ENCODE results near the gene POLR1H. TPM values are rescaled to one million over a fixed set of nuclear protein-coding genes. Genes with fewer than 3 reads are reported as not detected.
A peak's percentile ranks its signal among the peaks of the same experiment; 100 is the strongest.
"Not testable (repeated sequence)": the region's sequence is repeated elsewhere in the genome, so short reads cannot be mapped to it uniquely, and the experiment has no call there.

The POLR1H gene, protein sequence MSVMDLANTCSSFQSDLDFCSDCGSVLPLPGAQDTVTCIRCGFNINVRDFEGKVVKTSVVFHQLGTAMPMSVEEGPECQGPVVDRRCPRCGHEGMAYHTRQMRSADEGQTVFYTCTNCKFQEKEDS
- 10 to 100 TPM in 11 of 12 donors, not detected in 1; 17.4 to 30.2 (median 21.6) TPM for polyA plus RNA-seq (ENCODE audit: insufficient read length in 12 of 12)
- long read RNA-seq, donor 1, transcript ZNRD1-202 (5 exons, 743 nt): minor isoform, 11 of 39 reads
- long read RNA-seq, donor 1, transcript ZNRD1-201 (4 exons, 864 nt): major isoform, 21 of 39 reads
- long read RNA-seq, donor 1, partial matches to known transcripts: 0 of 39 reads
- long read RNA-seq, donor 1, other reads (novel, unspliced or antisense): 0 of 39 reads
- long read RNA-seq, donor 2, transcript ZNRD1-202 (5 exons, 743 nt): minor isoform, 7 of 18 reads
- long read RNA-seq, donor 2, transcript ZNRD1-201 (4 exons, 864 nt): major isoform, 11 of 18 reads
- long read RNA-seq, donor 2, partial matches to known transcripts: 0 of 18 reads
- long read RNA-seq, donor 2, other reads (novel, unspliced or antisense): 0 of 18 reads
- long read RNA-seq, donor 3, transcript ZNRD1-201 (4 exons, 864 nt): major isoform, 6 of 16 reads
- long read RNA-seq, donor 3, transcript ZNRD1-202 (5 exons, 743 nt): major isoform, 6 of 16 reads
- long read RNA-seq, donor 3, partial matches to known transcripts: 0 of 16 reads
- long read RNA-seq, donor 3, other reads (novel, unspliced or antisense): 0 of 16 reads
- long read RNA-seq, donor 4, partial matches to known transcripts: 0 of 7 reads
- long read RNA-seq, donor 4, other reads (novel, unspliced or antisense): 0 of 7 reads
- long read RNA-seq, donor 5, transcript ZNRD1-201 (4 exons, 864 nt): major isoform, 22 of 36 reads
- long read RNA-seq, donor 5, transcript ZNRD1-202 (5 exons, 743 nt): minor isoform, 9 of 36 reads
- long read RNA-seq, donor 5, partial matches to known transcripts: 0 of 36 reads
- long read RNA-seq, donor 5, other reads (novel, unspliced or antisense): 0 of 36 reads
- long read RNA-seq, donor 6, transcript ZNRD1-202 (5 exons, 743 nt): major isoform, 6 of 12 reads
- long read RNA-seq, donor 6, partial matches to known transcripts: 0 of 12 reads
- long read RNA-seq, donor 6, other reads (novel, unspliced or antisense): 0 of 12 reads
- long read RNA-seq, donor 7, transcript ZNRD1-201 (4 exons, 864 nt): major isoform, 10 of 13 reads
- long read RNA-seq, donor 7, partial matches to known transcripts: 0 of 13 reads
- long read RNA-seq, donor 7, other reads (novel, unspliced or antisense): 0 of 13 reads
- long read RNA-seq, donor 8, transcript ZNRD1-201 (4 exons, 864 nt): major isoform, 15 of 27 reads
- long read RNA-seq, donor 8, transcript ZNRD1-202 (5 exons, 743 nt): minor isoform, 7 of 27 reads
- long read RNA-seq, donor 8, partial matches to known transcripts: 0 of 27 reads
- long read RNA-seq, donor 8, other reads (novel, unspliced or antisense): 0 of 27 reads
- long read RNA-seq, donor 9, transcript ZNRD1-202 (5 exons, 743 nt): minor isoform, 6 of 19 reads
- long read RNA-seq, donor 9, transcript ZNRD1-201 (4 exons, 864 nt): major isoform, 10 of 19 reads
- long read RNA-seq, donor 9, partial matches to known transcripts: 0 of 19 reads
- long read RNA-seq, donor 9, other reads (novel, unspliced or antisense): 0 of 19 reads
- long read RNA-seq, donor 10, transcript ZNRD1-201 (4 exons, 864 nt): major isoform, 13 of 22 reads
- long read RNA-seq, donor 10, transcript ZNRD1-202 (5 exons, 743 nt): minor isoform, 7 of 22 reads
- long read RNA-seq, donor 10, partial matches to known transcripts: 0 of 22 reads
- long read RNA-seq, donor 10, other reads (novel, unspliced or antisense): 0 of 22 reads
- long read RNA-seq, donor 11, transcript ZNRD1-202 (5 exons, 743 nt): minor isoform, 7 of 27 reads
- long read RNA-seq, donor 11, transcript ZNRD1-201 (4 exons, 864 nt): major isoform, 17 of 27 reads
- long read RNA-seq, donor 11, partial matches to known transcripts: 0 of 27 reads
- long read RNA-seq, donor 11, other reads (novel, unspliced or antisense): 0 of 27 reads

DNA sequence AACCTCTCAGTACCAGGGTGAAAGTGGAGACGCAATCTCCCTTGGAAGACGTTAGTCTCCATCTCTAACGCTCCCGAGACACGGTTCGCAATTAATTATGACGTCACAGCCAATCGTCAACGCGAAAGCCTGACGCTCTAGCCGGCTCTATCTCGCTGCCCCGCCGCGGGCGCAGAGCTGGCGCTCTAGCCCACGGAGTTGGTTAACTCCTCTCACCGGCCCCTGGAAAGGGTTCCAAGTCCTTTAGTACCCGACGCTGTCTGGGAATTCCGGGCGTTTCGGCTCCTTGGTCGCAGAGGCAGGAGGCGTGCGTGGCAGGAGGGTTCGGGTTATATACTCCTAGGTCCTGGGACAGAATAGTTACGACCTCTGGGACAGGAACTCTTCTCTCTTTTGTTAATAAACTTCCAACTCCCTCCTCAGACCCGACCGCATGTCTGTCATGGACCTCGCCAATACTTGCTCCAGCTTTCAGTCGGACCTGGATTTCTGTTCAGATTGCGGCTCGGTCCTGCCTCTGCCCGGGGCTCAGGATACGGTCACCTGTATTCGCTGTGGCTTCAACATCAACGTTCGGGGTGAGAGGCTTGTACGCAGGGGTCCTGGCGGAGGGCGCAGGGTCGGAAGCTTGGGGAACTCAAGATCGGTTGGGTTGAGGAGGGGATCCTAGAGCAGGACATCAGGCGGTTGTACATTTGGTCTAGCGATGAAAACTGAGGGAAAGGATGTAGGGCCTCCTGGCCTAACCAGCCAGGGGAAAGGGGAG is at the start of gene POLR1H:
Gene POLR1H (plus strand): TSS at position 174 of the 766 bp plus-strand sequence. CDS start 260 bp downstream, at position 434.
- peak; percentile 96 for DNase-seq

DNA sequence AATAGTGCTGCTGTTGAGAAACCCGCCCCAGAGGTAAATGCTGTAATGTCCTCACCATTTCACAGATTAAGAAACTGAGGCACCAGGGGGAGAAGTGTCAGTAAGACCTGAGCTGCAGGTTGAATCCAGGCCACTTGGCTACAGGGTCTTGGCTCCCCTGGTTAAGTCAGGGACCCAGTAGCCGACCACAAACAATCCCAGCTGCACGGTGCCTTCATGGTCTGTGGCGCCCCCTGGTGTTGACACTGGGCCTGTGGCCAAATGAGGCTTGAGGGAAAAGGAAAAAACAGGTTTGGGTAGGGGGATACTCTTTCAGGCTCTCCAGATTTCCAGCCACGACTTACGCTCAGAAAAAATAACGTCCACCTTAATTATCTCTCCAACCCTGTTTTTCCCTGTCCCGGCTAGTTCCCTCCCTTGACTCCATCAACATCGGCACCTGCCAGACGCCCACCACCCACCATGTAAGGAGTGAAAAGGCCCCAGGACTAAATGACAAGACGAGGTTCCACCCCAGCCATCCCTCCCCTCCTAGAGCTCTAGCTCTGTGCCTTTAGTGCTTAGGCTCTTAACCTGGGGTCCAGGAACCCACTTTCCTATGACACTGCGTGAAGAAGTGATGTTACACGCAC is 47.7 kb upstream of the POLR1H start:
- peak; percentile 12 for DNase-seq

GRCh38 chr6:30019819-30020218 is 41.2 kb upstream of the POLR1H start:
- DNase-seq: no peak

DNA sequence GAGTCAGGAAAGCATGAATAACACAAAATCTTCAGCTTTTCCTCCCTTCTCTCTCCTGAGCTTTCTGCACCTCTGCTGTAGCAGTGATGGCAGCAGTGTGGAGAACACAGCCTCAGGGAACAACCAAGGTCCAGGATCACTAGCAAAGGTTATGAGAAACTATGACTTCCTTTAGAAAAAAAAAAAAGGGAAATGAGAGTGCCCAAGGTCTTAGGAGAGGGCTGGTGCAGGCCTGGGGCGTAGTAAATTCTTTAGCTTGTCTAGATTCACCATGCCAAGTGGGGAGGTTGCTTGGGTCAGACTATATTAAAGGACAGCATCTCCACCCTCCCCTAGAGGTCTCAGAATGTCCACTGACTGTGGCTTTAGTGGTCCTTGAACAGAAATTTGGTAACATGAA is 40.4 kb upstream of the POLR1H start:
- DNase-seq: no peak

GRCh38 chr6:30022189-30022588 is 38.9 kb upstream of the POLR1H start:
- DNase-seq: no peak

GRCh38 chr6:30022712-30023111 is 38.4 kb upstream of the POLR1H start:
- not testable (repeated sequence) for DNase-seq

GRCh38 chr6:30025186-30025585 is 35.9 kb upstream of the POLR1H start:
- DNase-seq: no peak

DNA sequence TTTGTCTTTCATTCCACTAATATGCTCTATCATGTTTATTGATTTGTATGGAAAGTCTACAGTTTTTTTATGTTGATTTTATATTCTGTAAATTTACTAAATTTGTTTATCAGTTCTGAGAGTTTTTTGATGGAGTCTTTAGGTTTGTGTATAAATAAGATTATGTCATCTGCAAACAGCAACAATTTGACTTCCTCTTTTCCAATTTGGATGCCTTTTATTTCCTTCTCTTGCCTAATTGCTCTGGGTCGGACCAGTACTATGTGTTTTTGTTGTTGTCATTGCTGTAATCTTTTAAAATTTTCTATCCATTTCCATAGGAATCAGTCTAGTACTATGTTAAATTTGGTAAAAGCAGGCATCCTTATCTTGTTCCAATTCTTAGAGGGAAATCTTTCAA is 31.5 kb upstream of the POLR1H start:
- DNase-seq: no peak

DNA sequence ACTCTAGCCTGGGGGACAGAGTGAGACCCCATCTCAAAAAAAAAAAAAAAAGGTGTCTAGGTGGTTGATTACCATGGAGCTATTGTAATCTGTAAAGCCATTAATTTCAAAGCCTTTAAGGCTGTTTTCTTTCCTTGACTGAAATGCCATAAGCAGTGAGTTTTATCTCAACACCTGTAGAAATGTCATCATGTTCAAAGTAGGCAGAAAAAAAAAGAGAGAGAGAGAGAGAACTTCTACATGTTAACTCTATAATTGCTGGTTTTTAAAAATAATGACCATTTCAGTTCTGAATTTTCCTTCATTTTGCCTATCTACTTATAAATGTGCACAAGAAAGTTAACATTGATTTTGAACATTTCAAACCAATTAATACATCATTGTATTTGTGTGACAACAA is 29.7 kb upstream of the POLR1H start:
- no peak for DNase-seq

DNA sequence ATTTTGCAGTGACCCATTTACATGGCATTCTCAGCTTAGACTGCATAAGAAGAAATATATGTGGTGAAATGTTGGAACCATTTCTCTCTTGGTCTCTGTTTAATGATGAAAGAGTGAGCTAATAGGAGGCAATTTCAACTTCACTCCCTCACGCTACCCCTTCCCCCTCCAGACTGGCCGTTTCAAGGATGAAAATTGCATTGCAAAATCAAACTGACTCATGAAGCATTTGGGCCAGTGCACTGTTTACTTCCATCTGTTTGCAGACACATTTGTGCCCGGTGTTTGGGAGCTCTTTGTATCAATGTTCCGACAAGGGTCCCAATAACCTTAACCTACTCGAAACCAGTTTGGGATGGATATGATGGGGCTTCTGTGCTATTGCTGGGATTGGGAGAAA is 27.6 kb upstream of the POLR1H start:
- DNase-seq: not testable (repeated sequence)

DNA sequence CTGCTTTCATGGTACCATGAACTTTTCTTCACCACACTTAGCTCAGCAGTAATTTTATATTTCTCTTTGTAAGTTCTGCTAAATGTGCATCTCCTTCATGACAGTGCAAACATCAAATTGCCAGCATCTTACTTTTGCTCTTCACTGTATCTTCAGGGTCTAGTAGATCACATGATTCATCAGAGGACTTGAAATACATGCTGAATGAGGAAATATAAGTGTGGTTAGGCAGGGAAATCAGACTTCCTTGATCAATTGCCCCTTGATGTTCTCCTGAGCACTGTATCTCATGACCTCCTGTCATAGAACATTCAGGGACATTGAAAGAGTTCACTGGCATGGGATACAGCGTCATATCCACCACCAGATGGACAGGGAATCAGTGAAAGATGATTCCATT is 25.3 kb upstream of the POLR1H start:
- DNase-seq: no peak

DNA sequence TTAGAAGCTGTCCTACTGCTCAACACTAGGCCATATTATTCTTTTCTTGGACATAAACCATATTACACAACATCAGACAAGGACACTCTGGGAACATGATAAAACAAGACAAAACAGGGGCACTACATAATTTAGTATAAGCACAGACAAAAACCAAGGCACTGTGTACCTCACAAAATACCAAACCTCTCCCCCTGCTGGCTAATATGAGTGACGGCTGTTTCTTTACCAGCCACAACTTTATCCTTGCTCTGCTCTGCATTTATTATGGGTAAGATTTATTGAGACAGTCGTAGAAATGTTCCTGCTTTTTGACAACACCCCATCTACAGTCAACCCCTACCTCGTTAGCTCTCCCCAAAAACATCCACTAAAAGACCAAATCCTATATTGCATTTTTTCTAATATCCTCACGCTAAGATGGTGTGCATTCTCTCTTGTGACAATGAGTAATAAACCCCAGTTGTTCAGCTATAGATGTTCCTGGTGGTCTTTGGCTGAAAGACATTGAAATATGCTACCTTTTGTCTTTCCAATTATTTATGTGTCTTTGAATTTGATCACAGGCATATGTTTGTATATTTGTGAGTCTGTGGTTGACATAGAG is 23.8 kb upstream of the POLR1H start:
- DNase-seq: no peak

GRCh38 chr6:30041221-30041620 is 19.8 kb upstream of the POLR1H start:
- no peak for DNase-seq

DNA sequence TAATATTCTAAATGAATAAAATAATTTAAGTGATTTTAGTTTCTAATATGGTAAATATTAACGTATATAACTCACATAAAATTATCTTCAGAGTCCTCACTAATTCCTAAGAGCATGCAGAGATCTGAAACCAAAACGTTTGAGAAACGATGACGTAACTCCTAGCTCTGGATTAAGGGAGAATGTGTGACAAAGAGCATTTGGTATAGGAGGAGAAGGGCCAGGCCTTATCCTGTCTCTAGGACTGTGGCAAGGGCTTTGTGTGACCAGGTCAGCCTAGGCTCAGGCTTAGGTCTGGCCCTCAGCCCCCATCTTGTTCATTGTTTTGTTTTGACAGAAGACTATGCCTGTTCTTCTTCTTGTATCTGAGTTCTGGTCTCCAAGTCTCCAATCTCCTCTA is 19.2 kb upstream of the POLR1H start:
- DNase-seq: no peak

- no peak for DNase-seq
Measured at GRCh38 chr6:30042476-30042875, 18.6 kb upstream of the POLR1H start.

GRCh38 chr6:30042914-30043313 is 18.2 kb upstream of the POLR1H start:
- DNase-seq: no peak

DNA sequence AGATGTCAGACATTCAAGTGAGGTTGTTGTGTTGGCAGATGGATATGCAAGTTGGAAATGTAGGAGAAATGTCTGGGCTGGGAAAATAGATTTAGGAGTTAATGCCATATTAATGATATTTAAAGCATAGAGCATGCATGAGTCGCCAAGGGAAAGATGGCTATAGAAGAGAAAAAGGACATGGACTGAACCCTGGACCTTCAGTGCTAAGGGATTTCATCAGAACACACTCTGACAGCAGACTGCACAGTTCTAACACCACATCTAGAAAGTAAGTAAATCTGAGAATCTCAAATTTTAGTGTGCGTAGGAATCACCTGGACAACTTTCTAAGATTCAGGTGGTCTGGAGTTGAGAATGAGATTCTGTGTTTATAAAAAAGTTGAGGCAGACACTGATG is 17.3 kb upstream of the POLR1H start:
- no peak for DNase-seq

DNA sequence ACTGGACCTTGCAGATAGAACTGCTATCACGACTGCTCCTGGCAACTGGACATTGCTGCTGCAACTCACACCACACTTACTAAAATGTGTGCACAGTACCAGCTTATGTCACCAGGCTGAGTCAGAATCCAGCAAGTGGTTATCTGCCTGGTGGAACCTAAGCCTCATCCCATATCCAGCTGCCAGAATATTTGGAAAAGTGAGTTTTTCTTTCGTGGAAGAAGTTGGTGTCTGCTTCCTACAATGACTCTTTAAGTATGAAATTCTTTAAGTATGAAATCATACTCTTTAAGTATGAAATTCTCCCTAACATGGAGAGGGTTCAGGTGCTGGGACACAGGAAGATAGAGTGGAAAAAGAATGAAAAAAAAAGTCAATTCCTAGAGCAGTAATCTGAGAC is 16.4 kb upstream of the POLR1H start:
- no peak for DNase-seq

DNA sequence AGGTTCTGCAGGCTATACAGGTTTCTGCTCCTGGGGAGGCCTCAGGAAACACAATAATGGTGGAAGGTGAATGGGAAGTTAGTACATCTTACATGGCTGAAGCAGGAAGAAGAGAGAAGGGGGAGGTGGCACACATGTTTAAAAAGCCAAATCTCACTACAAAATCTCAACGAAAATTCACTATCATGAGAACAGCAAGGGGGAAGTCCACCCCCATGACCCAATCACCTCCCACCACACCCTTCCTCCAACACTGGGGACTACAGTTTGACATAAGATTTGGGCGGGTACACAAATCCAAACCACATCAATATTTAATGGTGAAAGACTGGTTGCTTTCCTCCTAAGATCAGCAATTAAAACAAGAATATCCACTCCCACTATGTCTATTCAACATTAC is 13.8 kb upstream of the POLR1H start:
- no peak for DNase-seq

Measured in muscle of arm (tissue), 14 donors.